Measurements from ENCODE around the gene COL27A1. TPM values are rescaled to one million over a fixed set of nuclear protein-coding genes. Genes with fewer than 3 reads are reported as not detected.
"Not testable (repeated sequence)": the region's sequence is repeated elsewhere in the genome, so short reads cannot be mapped to it uniquely, and the experiment has no call there.

COL27A1 gene
- total RNA-seq, 2 experiments from 2014 or later, result 0.50 to 1.2 TPM

- H3K27ac Mint-ChIP-seq, result no peak overlapping the region
- no peak for DNase-seq
- H3K27me3 Mint-ChIP-seq, result no peaks in the 10 kb centered on the region
- no peak overlapping the region for H3K4me3 Mint-ChIP-seq
- peaks cover 14% of the 10 kb centered on the region for H3K36me3 Mint-ChIP-seq (ENCODE audit: low read depth)
- H3K4me1 Mint-ChIP-seq, result no peaks in the 10 kb centered on the region
- ChIA-PET POLR2A (interaction anchor here (0.7 to 2.2 kb wide), 3 partner anchors 19 to 322 kb away, joined by 3 to 7 read pairs (median 3); no protein-coding TSS in a partner anchor), CTCF (no interaction called here)
- H3K9me3 Mint-ChIP-seq, result no peaks in the 10 kb centered on the region
Measured at GRCh38 chr9:114330636-114331035, 175.3 kb downstream of the COL27A1 start.

DNA sequence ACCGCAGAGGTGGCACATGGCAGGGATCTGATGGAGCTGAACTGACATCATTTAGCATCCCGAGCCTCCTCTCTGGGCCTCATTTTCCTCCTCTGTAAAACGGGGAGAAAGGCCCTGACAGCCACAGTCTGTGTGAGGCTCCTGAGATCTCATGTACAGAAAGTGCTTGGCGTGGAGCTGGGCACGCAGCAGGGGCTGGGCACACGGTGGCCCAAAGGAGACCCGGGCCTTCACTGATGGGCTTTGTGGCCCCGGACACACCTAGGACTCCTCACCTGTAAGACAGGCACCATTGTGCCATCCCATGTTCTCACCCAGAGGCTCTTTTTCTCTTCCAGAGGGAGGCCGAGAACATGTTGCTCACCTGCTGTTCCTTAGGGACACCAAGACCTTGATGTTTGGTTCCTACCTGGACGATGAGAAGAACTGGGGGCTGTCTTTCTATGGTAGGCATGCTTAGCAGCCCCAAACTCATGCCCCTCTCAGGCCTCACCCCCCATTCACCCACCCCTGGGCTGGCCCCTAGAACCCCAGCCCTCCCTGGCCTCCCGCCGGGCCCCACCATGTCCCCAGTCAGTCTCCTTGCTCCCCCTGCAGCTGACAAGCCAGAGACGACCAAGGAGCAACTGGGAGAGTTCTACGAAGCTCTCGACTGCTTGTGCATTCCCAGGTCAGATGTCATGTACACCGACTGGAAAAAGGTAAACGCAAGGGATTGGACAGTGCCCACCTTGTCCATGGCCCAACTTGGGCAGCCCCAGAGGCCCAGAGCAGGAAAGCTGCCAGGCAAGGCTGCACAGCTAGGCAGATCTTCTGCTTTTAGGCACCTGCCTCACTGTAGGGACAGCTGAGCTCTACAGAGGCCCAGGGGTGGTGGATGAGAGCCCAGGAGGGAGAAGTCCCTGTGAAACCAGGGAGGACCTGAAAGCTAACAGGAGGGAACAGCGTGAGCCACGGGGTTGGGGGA is 176.2 kb downstream of the COL27A1 start:
- H3K27me3 Mint-ChIP-seq, H3K4me3 Mint-ChIP-seq, DNase-seq, H3K4me1 Mint-ChIP-seq, CTCF ChIA-PET, H3K9me3 Mint-ChIP-seq: not testable (repeated sequence)
- peaks cover 22% of the 10 kb centered on the region for H3K36me3 Mint-ChIP-seq (ENCODE audit: low read depth)
- POLR2A ChIA-PET, result interaction anchor here (0.7 to 2.2 kb wide), 6 partner anchors 18 to 322 kb away, joined by 3 to 7 read pairs (median 3); partner anchors contain the start of gene AKNA
- H3K27ac Mint-ChIP-seq, result peak overlapping the region; percentile 40

GRCh38 chr9:114332474-114333040 is 177.2 kb downstream of the COL27A1 start:
- POLR2A ChIA-PET, result interaction anchor here (0.7 to 2.2 kb wide), 5 partner anchors 17 to 55 kb away, joined by 3 to 7 read pairs (median 4); partner anchors contain the start of gene AKNA

DNA sequence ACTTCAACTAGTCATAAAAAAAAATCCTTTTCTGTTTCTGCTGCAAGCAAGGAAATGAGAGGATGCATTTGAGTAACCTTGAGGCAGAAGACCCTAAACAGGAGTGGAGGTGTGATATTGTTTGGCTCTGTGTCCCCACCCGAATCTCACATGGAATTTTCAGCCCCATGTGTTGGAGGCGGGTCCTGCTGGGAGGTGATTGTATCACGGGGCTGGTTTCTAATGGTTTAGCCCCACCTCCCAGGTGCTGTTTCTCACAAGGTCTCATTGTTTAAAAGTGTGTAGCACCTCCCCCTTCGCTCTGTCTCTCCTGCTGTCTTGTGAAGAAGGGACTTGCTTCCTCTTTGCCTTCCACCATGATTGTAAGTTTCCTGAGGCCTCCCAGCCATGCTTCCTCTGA is 178.4 kb downstream of the COL27A1 start:
- H3K27me3 Mint-ChIP-seq, DNase-seq, CTCF ChIA-PET, POLR2A ChIA-PET, H3K9me3 Mint-ChIP-seq, H3K4me3 Mint-ChIP-seq, H3K27ac Mint-ChIP-seq, H3K4me1 Mint-ChIP-seq: not testable (repeated sequence)
- peaks cover 41% of the 10 kb centered on the region for H3K36me3 Mint-ChIP-seq (ENCODE audit: low read depth)

More at GRCh38 chr9:114332474-114333040, 177.2 kb downstream of the COL27A1 start:
- H3K27me3 Mint-ChIP-seq, H3K27ac Mint-ChIP-seq, H3K4me1 Mint-ChIP-seq, CTCF ChIA-PET, H3K9me3 Mint-ChIP-seq, DNase-seq, H3K4me3 Mint-ChIP-seq: not testable (repeated sequence)
- peaks cover 31% of the 10 kb centered on the region for H3K36me3 Mint-ChIP-seq (ENCODE audit: low read depth)

GRCh38 chr9:114334490-114334889 is 179.2 kb downstream of the COL27A1 start:
- no peaks in the 10 kb centered on the region for H3K4me1 Mint-ChIP-seq
- POLR2A ChIA-PET, result no interaction called here

GRCh38 chr9:114335745-114336144 is 180.4 kb downstream of the COL27A1 start:
- ChIA-PET CTCF (no interaction called here), POLR2A (interaction anchor here (1.0 to 1.2 kb wide), 3 partner anchors 12 to 37 kb away, joined by 3 to 4 read pairs (median 3); no protein-coding TSS in a partner anchor)
- Mint-ChIP-seq H3K9me3 (no peaks in the 10 kb centered on the region), H3K27ac (no peak overlapping the region), H3K36me3 (ENCODE audit: low read depth) (peaks cover 61% of the 10 kb centered on the region), H3K4me1 (peaks cover 2% of the 10 kb centered on the region), H3K4me3 (no peak overlapping the region), H3K27me3 (no peaks in the 10 kb centered on the region)
- no peak for DNase-seq

More at GRCh38 chr9:114334490-114334889, 179.2 kb downstream of the COL27A1 start:
- no peaks in the 10 kb centered on the region for H3K27me3 Mint-ChIP-seq
- H3K27ac Mint-ChIP-seq, result no peak overlapping the region
- peaks cover 48% of the 10 kb centered on the region for H3K36me3 Mint-ChIP-seq (ENCODE audit: low read depth)
- CTCF ChIA-PET, result no interaction called here
- H3K4me3 Mint-ChIP-seq, result no peak overlapping the region
- no peaks in the 10 kb centered on the region for H3K9me3 Mint-ChIP-seq
- no peak for DNase-seq

- H3K4me3 Mint-ChIP-seq, result no peak overlapping the region
- POLR2A ChIA-PET, result interaction anchor here (1.0 to 6.2 kb wide), 6 partner anchors 10 to 50 kb away, joined by 3 to 36 read pairs (median 4); partner anchors contain the start of gene AKNA
- H3K27me3 Mint-ChIP-seq, result no peaks in the 10 kb centered on the region
- DNase-seq, result no peak
- H3K27ac Mint-ChIP-seq, result no peak overlapping the region
- H3K36me3 Mint-ChIP-seq (ENCODE audit: low read depth), result peaks cover 65% of the 10 kb centered on the region
- H3K9me3 Mint-ChIP-seq, result no peaks in the 10 kb centered on the region
- H3K4me1 Mint-ChIP-seq, result peaks cover 2% of the 10 kb centered on the region
- CTCF ChIA-PET, result no interaction called here
Measured at GRCh38 chr9:114336157-114336556, 180.8 kb downstream of the COL27A1 start.

- peaks cover 6% of the 10 kb centered on the region for H3K4me1 Mint-ChIP-seq
- H3K4me3 Mint-ChIP-seq, result no peak overlapping the region
Measured at GRCh38 chr9:114336699-114337395, 181.5 kb downstream of the COL27A1 start.

DNA sequence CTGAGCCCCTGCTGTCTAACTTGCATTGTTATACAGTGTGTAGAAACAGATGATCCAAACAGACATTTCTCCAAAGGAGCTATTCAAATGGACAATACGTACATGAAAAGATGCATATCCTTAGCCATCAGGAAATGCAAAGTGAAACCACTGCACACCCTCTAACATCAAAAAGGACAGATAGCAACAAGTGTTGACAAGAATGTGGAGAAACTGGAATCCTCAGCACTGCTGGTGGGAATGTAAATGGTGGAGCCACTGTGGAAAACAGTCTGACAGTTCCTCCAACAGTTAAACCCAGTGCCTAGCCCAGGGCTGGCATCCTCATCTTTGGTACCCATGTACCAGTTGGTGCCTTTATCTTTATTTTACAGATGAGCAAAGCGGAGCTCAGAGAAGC is 182.8 kb downstream of the COL27A1 start:
- DNase-seq, result no peak
- ChIA-PET CTCF (interaction anchor here (0.8 to 3.2 kb wide), 6 partner anchors 14 to 316 kb away, joined by 3 to 24 read pairs (median 5); partner anchors contain the start of gene AKNA), POLR2A (interaction anchor here (0.7 to 6.2 kb wide), 4 partner anchors 9 to 48 kb away, joined by 3 to 36 read pairs (median 3); partner anchors contain the start of gene AKNA)
- no peaks in the 10 kb centered on the region for H3K27me3 Mint-ChIP-seq
- H3K27ac Mint-ChIP-seq, result no peak overlapping the region
- H3K4me1 Mint-ChIP-seq, result peaks cover 7% of the 10 kb centered on the region
- no peak overlapping the region for H3K4me3 Mint-ChIP-seq
- peaks cover 82% of the 10 kb centered on the region for H3K36me3 Mint-ChIP-seq (ENCODE audit: low read depth)
- no peaks in the 10 kb centered on the region for H3K9me3 Mint-ChIP-seq

More at GRCh38 chr9:114336699-114337395, 181.5 kb downstream of the COL27A1 start:
- no peak for DNase-seq
- Mint-ChIP-seq H3K27ac (no peak overlapping the region), H3K9me3 (no peaks in the 10 kb centered on the region), H3K36me3 (ENCODE audit: low read depth) (peaks cover 72% of the 10 kb centered on the region), H3K27me3 (no peaks in the 10 kb centered on the region)
- CTCF ChIA-PET, result interaction anchor here (1.5 kb wide), 1 partner anchor 317 kb away, joined by 5 read pairs; no protein-coding TSS in a partner anchor
- POLR2A ChIA-PET, result interaction anchor here (0.9 to 6.2 kb wide), 7 partner anchors 9 to 49 kb away, joined by 3 to 36 read pairs (median 3); partner anchors contain the start of gene AKNA

DNA sequence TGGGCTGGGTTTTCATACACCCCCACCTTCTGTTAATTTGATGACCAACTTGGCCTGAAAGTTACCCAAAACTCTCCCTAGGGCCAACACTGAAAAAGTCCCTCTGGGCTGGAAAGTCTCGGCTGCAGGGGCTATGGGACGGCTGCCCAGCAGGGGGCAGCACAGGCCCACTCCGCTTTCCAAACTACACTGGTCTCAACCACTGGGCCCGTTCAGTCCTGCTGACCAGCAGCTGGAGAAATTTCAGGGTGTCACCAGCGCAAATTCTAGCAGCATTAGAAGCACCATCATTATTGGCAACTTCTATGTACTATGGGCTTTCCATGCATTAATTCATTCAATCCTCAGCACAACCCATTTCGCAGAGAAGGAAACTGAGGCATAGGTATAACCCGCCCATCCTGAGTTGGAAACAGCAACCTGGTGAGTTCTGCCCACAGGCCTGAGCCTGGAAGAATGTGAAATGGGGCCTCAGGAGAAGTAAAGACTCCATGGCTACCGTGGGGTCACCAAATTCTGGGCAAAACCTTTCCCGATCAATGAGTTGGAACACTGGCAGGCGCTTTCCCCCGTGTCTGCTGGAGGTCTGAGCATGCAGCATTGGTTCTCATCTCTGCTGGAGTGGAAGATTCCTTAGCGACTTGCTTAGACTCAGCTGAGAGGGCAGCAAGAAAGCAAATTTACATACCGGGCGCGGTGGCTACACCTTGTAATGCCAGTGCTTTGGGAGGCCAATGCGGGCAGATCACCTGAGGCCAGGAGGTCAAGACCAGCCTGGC is 184.0 kb downstream of the COL27A1 start:
- H3K9me3 Mint-ChIP-seq, result no peaks in the 10 kb centered on the region
- ChIA-PET POLR2A (interaction anchor here (1.2 to 6.2 kb wide), 3 partner anchors 10 to 47 kb away, joined by 3 to 36 read pairs (median 3); partner anchors contain the start of gene AKNA), CTCF (interaction anchor here (0.8 to 3.2 kb wide), 9 partner anchors 11 to 66 kb away, joined by 3 to 24 read pairs (median 4); partner anchors contain the start of gene AKNA)
- H3K27me3 Mint-ChIP-seq, result no peaks in the 10 kb centered on the region
- peaks cover 92% of the 10 kb centered on the region for H3K36me3 Mint-ChIP-seq (ENCODE audit: low read depth)
- DNase-seq, result peak; percentile 60
- peaks cover 9% of the 10 kb centered on the region for H3K4me1 Mint-ChIP-seq
- no peak overlapping the region for H3K27ac Mint-ChIP-seq
- no peak overlapping the region for H3K4me3 Mint-ChIP-seq

DNA sequence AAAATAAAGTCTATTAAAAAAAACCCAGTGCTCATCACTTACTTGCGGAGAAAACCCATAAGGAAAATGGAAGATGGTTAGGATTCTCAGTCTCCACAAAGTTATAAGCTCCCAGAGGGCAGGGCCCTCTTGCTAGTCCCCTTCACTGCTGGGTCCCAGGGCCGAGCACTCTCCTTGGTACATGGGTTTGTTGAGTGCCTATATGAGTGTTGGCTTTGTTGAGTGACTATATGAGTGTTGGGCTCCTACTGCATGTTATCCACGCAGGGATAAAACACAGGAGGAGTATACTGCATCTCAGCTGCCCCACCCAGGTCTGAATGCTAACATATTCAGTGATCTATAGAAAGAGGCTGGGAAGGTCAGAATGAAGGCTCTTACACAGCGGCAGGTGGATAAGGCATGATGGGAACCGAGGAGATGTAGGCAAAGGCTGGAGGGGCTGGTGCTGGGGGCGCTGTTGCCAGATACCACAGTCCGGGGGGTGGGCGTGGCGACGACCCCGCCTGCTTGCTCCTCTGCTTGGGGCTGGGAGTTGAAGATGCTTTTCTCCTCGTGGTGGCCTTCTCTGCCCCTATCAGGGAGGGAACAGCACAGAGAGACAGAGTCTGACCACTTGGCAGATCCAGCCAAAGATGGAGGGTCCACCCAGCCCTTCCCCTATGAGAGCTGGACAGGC is 186.0 kb downstream of the COL27A1 start:
- Mint-ChIP-seq H3K4me1 (peaks cover 10% of the 10 kb centered on the region), H3K27ac (peak overlapping the region; percentile 28), H3K4me3 (no peak overlapping the region), H3K27me3 (no peaks in the 10 kb centered on the region), H3K36me3 (ENCODE audit: low read depth) (peaks cover 93% of the 10 kb centered on the region), H3K9me3 (no peaks in the 10 kb centered on the region)
- CTCF ChIA-PET, result interaction anchor here (1.6 to 2.0 kb wide), 2 partner anchors 11 to 38 kb away, joined by 4 to 5 read pairs; no protein-coding TSS in a partner anchor
- DNase-seq, result no peak
- POLR2A ChIA-PET, result interaction anchor here (1.2 to 6.2 kb wide), 3 partner anchors 22 to 45 kb away, joined by 3 to 36 read pairs (median 5); partner anchors contain the start of gene AKNA
